Activated T-helper 17 cell treated with anti-CD3 and anti-CD28 coated beads, Interleukin-2, amount 50 U/mL, for 72 hours (primary cell): Measurements from ENCODE around the gene SLC25A30. TPM values are rescaled to one million over a fixed set of nuclear protein-coding genes. Genes with fewer than 3 reads are reported as not detected.

Source experiments
- ATAC-seq: fragments of 150-1000 bp; cut with Tn5 transposase; replicated peaks from 2 replicates; pipeline ENCODE4 v1.10.0; 2021; ENCODE audit warnings: mild to moderate bottlenecking, moderate library complexity
- H3K27ac Mint-ChIP-seq: one replicate; pipeline ENCODE4 v1.8.0; 2022; ENCODE audit warnings: mixed read lengths
- H3K27me3 Mint-ChIP-seq: one replicate; pipeline ENCODE4 v1.8.0; 2022; ENCODE audit warnings: mixed read lengths
- H3K36me3 Mint-ChIP-seq: one replicate; pipeline ENCODE4 v1.8.0; 2022; ENCODE audit warnings: low read depth, mild to moderate bottlenecking, mixed read lengths
- H3K4me1 Mint-ChIP-seq: one replicate; pipeline ENCODE4 v1.8.0; 2022; ENCODE audit warnings: mixed read lengths
- H3K4me3 Mint-ChIP-seq: one replicate; pipeline ENCODE4 v1.8.0; 2022; ENCODE audit warnings: mild to moderate bottlenecking, mixed read lengths
- H3K9me3 Mint-ChIP-seq: one replicate; pipeline ENCODE4 v1.8.0; 2022; ENCODE audit warnings: mixed read lengths
- total RNA-seq, 2 donors: library from RNA; stranded (reverse); gene quantifications; one replicate each; pipeline ENCODE4 v1.2.3, GENCODE V29; 2022

SLC25A30 gene
- total RNA-seq, 2 donors from 2014 or later: 13.6 to 20.5 TPM

- Mint-ChIP-seq H3K36me3 (peaks cover 19% of the 10 kb centered on the region), H3K4me3 (no peak overlapping the region), H3K4me1 (peaks cover 17% of the 10 kb centered on the region), H3K27ac (peak overlapping the region; percentile 34), H3K9me3 (no peaks in the 10 kb centered on the region), H3K27me3 (no peaks in the 10 kb centered on the region)
- ATAC-seq: no peak
Measured at GRCh38 chr13:45372189-45373161, 45.7 kb downstream of the SLC25A30 start.

DNA sequence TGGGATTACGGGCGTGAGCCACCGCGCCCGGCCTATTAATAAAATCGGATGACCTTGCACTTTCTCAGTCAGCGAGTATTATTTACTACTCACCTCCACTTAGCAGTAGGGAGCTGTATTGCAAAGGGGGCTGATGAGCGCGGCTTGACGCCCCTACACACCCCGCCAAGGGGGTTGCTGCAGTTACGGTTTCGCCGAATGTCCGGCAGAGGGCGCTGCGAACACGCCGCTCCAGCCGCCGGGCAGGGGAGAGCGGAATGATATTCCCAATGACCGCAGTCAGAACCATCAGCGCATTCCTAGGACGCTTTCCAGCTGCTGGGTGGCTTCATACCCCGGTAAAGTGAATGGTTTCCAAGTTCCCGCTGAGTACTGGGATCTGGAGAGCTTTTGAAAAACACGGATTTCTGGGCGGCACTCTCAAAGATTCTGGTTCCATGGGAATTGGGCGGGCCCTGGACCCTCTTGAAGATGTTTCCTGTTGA lies 47.2 kb downstream of the SLC25A30 start:
- Mint-ChIP-seq H3K4me1 (peaks cover 26% of the 10 kb centered on the region), H3K27me3 (no peaks in the 10 kb centered on the region), H3K9me3 (no peaks in the 10 kb centered on the region), H3K36me3 (peaks cover 19% of the 10 kb centered on the region), H3K27ac (no peak overlapping the region), H3K4me3 (no peak overlapping the region)
- ATAC-seq: no peak

DNA sequence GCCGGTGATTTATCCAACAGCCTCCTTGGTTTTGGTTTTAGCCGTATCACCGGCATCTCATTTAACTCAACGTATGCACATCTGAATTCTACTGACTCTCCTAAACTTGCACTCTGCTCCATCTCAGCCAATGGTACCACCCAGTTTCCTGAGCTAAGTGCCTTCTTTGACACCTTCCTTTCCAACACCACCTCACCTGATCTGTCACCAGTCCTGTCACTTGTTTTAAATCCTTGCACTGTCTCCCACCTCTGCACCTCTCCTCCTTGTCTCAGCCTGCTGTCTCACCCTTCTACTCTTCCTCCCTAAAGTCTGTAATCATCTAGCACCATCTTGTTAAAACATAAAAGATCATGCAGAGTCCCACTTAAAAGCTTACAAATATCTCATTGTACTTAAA lies 49.1 kb downstream of the SLC25A30 start:
- Mint-ChIP-seq H3K9me3 (no peaks in the 10 kb centered on the region), H3K27ac (peak overlapping the region; percentile 91), H3K27me3 (no peaks in the 10 kb centered on the region), H3K36me3 (peaks cover 25% of the 10 kb centered on the region), H3K4me3 (peak overlapping the region; percentile 66), H3K4me1 (peaks cover 27% of the 10 kb centered on the region)
- ATAC-seq: no peak

- H3K4me1 Mint-ChIP-seq: peaks cover 32% of the 10 kb centered on the region
Measured at GRCh38 chr13:45368571-45368970, 49.6 kb downstream of the SLC25A30 start.

GRCh38 chr13:45368005-45368404 lies 50.2 kb downstream of the SLC25A30 start:
- ATAC-seq: peak; percentile 60
- Mint-ChIP-seq H3K4me3 (peak overlapping the region; percentile 66), H3K9me3 (no peaks in the 10 kb centered on the region), H3K36me3 (peaks cover 34% of the 10 kb centered on the region), H3K27me3 (no peaks in the 10 kb centered on the region), H3K27ac (peak overlapping the region; percentile 91), H3K4me1 (peaks cover 36% of the 10 kb centered on the region)

More at GRCh38 chr13:45368571-45368970, 49.6 kb downstream of the SLC25A30 start:
- peak overlapping the region; percentile 66 for H3K4me3 Mint-ChIP-seq
- no peaks in the 10 kb centered on the region for H3K9me3 Mint-ChIP-seq
- peak overlapping the region; percentile 91 for H3K27ac Mint-ChIP-seq
- peaks cover 31% of the 10 kb centered on the region for H3K36me3 Mint-ChIP-seq
- no peak for ATAC-seq
- H3K27me3 Mint-ChIP-seq: no peaks in the 10 kb centered on the region

DNA sequence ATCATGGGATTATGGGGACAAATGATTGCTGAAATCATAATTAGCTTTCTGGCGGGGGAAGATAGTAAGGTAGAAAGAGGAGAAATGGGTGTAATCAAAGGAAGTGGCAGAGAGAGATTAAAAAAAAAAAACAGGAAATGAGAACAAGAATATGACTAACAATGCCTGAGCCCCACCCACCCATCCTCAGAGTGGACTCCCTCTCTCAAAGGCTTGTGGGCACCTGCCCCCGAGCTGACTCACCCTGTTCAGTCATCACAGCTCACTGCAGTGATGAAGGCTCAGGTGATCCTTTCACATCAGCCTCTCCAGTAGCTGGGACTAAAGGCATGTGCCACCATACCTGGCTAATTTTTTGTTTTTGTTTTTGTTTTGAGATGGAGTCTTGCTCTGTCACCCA lies 50.8 kb downstream of the SLC25A30 start:
- Mint-ChIP-seq H3K4me1 (peaks cover 41% of the 10 kb centered on the region), H3K27ac (peak overlapping the region; percentile 91)

DNA sequence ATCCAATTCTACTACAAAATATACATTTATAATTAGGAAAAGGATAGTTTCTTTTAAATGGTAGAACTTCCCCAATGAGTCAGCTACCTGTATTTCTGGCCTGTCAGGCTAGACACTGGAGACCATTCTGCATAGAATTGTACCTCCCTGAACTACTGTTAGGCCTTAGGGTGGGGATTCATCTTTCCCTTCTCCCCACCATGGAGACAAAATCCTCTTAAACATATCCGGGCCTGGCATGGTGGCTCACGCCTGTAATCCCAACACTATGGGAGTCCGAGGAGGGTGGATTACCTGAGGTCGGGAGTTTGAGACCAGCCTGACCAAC lies 52.7 kb downstream of the SLC25A30 start:
- Mint-ChIP-seq H3K9me3 (peaks cover 3% of the 10 kb centered on the region), H3K27ac (no peak overlapping the region), H3K4me3 (no peak overlapping the region), H3K36me3 (peaks cover 49% of the 10 kb centered on the region), H3K4me1 (peaks cover 49% of the 10 kb centered on the region), H3K27me3 (no peaks in the 10 kb centered on the region)
- ATAC-seq: no peak

More for the DNA sequence above, 50.8 kb downstream of the SLC25A30 start:
- H3K36me3 Mint-ChIP-seq: peaks cover 33% of the 10 kb centered on the region
- peak overlapping the region; percentile 66 for H3K4me3 Mint-ChIP-seq
- peaks cover 3% of the 10 kb centered on the region for H3K9me3 Mint-ChIP-seq
- ATAC-seq: peak; percentile 100
- no peaks in the 10 kb centered on the region for H3K27me3 Mint-ChIP-seq

GRCh38 chr13:45364876-45365557 lies 53.2 kb downstream of the SLC25A30 start:
- no peaks in the 10 kb centered on the region for H3K27me3 Mint-ChIP-seq
- ATAC-seq: no peak
- peaks cover 3% of the 10 kb centered on the region for H3K9me3 Mint-ChIP-seq
- no peak overlapping the region for H3K4me3 Mint-ChIP-seq
- H3K36me3 Mint-ChIP-seq: peaks cover 52% of the 10 kb centered on the region
- peaks cover 49% of the 10 kb centered on the region for H3K4me1 Mint-ChIP-seq
- peak overlapping the region; percentile 26 for H3K27ac Mint-ChIP-seq

DNA sequence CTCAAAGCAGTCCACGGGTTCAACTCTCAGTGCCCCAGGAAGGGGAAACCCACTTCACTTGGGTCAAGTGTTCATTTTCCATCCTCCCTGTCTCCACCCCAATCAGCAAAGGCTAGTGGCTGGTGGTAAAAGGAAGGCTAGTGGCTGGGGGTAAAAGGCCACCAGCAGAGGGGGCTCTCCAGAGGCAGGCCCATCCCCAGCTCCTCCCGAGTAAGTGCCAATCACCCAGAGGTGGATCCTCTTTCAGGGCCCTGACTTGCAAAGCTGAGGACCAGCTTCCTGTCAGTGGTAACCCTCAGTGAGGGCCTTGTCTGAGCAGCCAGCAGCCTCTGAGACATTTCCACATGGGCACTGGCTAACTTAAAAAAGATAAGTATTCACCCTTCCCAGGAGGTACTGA lies 55.2 kb downstream of the SLC25A30 start:
- Mint-ChIP-seq H3K9me3 (peaks cover 3% of the 10 kb centered on the region), H3K4me1 (peaks cover 38% of the 10 kb centered on the region), H3K36me3 (peaks cover 60% of the 10 kb centered on the region), H3K4me3 (no peak overlapping the region), H3K27ac (peak overlapping the region; percentile 18), H3K27me3 (no peaks in the 10 kb centered on the region)
- ATAC-seq: no peak

DNA sequence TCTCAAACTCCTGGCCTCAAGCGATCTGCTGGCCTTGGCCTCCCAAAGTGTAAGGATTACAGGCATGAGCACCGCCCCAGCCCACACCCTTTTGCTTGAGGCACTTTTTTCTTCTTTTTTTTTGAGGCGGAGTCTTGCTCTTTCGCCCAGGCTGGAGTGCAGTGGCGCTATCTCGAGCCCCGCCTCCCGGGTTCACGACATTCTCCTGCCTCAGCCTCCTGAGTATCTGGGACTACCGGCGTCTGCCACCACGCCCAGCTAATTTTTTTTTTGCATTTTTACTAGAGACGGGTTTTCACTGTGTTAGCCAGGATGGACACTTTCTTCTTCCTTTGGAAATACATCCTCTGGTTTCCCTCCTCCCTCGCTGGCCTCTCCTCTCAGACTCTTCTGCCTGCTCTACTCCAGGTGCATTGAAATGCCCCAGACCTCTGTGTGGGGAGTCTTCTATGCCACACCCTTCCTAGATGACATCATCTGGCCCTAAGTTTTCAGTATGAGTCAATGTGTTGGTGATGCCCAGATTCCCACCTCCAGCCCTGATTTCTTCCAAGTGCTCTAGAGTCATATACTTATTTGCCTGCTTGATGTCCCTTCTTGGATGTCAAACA lies 56.5 kb downstream of the SLC25A30 start:
- Mint-ChIP-seq H3K36me3 (peaks cover 71% of the 10 kb centered on the region), H3K27me3 (no peaks in the 10 kb centered on the region), H3K4me3 (peak overlapping the region; percentile 25), H3K4me1 (peaks cover 36% of the 10 kb centered on the region), H3K9me3 (peaks cover 3% of the 10 kb centered on the region), H3K27ac (peak overlapping the region; percentile 85)
- ATAC-seq: peak; percentile 74

DNA sequence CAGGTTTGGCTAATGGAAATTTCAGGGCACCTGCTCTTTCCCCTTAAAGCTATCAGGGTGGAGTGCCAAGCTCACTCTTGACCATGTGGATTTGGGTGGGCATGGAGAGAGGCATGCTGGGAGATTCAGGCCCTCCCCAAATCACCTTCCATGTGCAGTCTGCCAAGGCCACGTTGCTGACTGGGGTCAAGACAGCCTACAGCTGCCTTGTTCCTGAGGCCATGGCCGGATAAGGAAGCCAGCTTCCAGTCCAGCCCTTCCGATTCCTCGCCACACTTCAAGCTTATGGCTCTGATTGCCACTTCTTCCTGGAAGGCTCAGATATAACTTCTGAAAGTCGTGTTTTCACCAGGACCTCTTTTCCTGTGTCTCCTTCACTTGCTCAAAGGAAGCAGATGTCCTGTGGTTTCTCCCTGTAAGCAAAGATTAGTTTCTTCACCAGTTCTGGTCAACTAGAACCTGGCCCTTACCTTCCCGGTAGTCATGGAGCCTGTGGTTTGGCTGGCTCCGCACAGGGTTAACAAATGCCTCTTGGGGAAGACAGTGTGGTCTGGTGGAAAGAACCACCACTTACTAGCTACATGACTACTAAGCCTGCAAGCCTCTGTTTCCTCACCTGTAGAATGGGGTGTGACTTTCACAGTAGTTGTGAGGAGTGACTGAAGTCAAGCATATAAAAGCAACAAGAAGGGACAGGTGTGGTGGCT lies 61.1 kb downstream of the SLC25A30 start:
- Mint-ChIP-seq H3K4me1 (peaks cover 17% of the 10 kb centered on the region), H3K27me3 (no peaks in the 10 kb centered on the region), H3K27ac (peak overlapping the region; percentile 82), H3K9me3 (no peaks in the 10 kb centered on the region), H3K36me3 (peaks cover 87% of the 10 kb centered on the region), H3K4me3 (no peak overlapping the region)
- peak; percentile 84 for ATAC-seq

DNA sequence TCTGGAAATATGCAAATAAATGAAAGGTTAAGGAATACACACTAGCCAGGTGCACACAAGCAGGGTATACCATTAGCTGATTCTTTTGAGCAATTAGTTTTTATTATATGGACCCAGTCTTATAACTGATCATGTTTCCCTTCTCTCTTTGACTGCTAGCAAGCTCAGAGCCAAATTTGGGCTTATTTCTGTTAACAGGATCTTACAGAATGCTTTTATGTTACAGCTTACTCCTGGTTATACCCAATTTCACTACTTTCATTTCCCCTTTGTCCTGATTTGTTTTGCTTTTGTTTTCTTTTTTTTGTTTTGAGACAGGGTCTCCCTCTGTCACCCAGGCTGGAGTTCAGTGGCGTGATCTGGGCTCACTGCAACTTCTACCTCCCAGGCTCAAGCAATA lies 64.3 kb downstream of the SLC25A30 start:
- Mint-ChIP-seq H3K27ac (no peak overlapping the region), H3K9me3 (no peaks in the 10 kb centered on the region), H3K4me3 (no peak overlapping the region), H3K4me1 (peaks cover 16% of the 10 kb centered on the region), H3K27me3 (no peaks in the 10 kb centered on the region), H3K36me3 (peaks cover 91% of the 10 kb centered on the region)
- no peak for ATAC-seq

- ATAC-seq: no peak
- Mint-ChIP-seq H3K4me1 (peaks cover 7% of the 10 kb centered on the region), H3K27me3 (no peaks in the 10 kb centered on the region), H3K4me3 (no peak overlapping the region), H3K27ac (no peak overlapping the region), H3K36me3 (peaks cover 90% of the 10 kb centered on the region), H3K9me3 (no peaks in the 10 kb centered on the region)
Measured at GRCh38 chr13:45352031-45352430, 66.1 kb downstream of the SLC25A30 start.

- no peak for ATAC-seq
- peaks cover 96% of the 10 kb centered on the region for H3K36me3 Mint-ChIP-seq
- no peaks in the 10 kb centered on the region for H3K9me3 Mint-ChIP-seq
- no peak overlapping the region for H3K4me3 Mint-ChIP-seq
- no peak overlapping the region for H3K27ac Mint-ChIP-seq
- no peaks in the 10 kb centered on the region for H3K27me3 Mint-ChIP-seq
- H3K4me1 Mint-ChIP-seq: peaks cover 4% of the 10 kb centered on the region
Measured at GRCh38 chr13:45350152-45350551, 68.0 kb downstream of the SLC25A30 start.
